ENCODE measurements around the gene C1orf174. TPM values are rescaled to one million over a fixed set of nuclear protein-coding genes. Genes with fewer than 3 reads are reported as not detected.
A peak's percentile ranks its signal among the peaks of the same experiment; 100 is the strongest.
"Not testable (repeated sequence)": the region's sequence is repeated elsewhere in the genome, so short reads cannot be mapped to it uniquely, and the experiment has no call there.

C1orf174 gene
- total RNA-seq, 2 experiments from 2014 or later: 24.1 to 25.5 TPM

GRCh38 chr1:3922201-3922725 lies 22.2 kb upstream of the C1orf174 start:
- CTCF ChIA-PET: no interaction called here
- no peak overlapping the region for H3K4me3 Mint-ChIP-seq
- H3K9me3 Mint-ChIP-seq: no peaks in the 10 kb centered on the region
- no peaks in the 10 kb centered on the region for H3K27me3 Mint-ChIP-seq
- peak; percentile 29 for DNase-seq
- POLR2A ChIA-PET: no interaction called here
- H3K36me3 Mint-ChIP-seq (ENCODE audit: low read depth): no peaks in the 10 kb centered on the region
- H3K27ac Mint-ChIP-seq: peak overlapping the region; percentile 40
- peaks cover 15% of the 10 kb centered on the region for H3K4me1 Mint-ChIP-seq

- Mint-ChIP-seq H3K27me3 (no peaks in the 10 kb centered on the region), H3K36me3 (ENCODE audit: low read depth) (no peaks in the 10 kb centered on the region), H3K27ac (no peak overlapping the region), H3K4me3 (peak overlapping the region; percentile 28), H3K4me1 (peaks cover 15% of the 10 kb centered on the region), H3K9me3 (no peaks in the 10 kb centered on the region)
- POLR2A ChIA-PET: no interaction called here
- CTCF ChIA-PET: no interaction called here
- DNase-seq: no peak
Measured at GRCh38 chr1:3921765-3922164, 21.7 kb upstream of the C1orf174 start.

- Mint-ChIP-seq H3K9me3 (no peaks in the 10 kb centered on the region), H3K36me3 (ENCODE audit: low read depth) (no peaks in the 10 kb centered on the region), H3K4me3 (no peak overlapping the region), H3K27ac (no peak overlapping the region), H3K4me1 (peaks cover 15% of the 10 kb centered on the region), H3K27me3 (no peaks in the 10 kb centered on the region)
- no peak for DNase-seq
- CTCF ChIA-PET: no interaction called here
- POLR2A ChIA-PET: no interaction called here
Measured at GRCh38 chr1:3919706-3920105, 19.6 kb upstream of the C1orf174 start.

- ChIA-PET POLR2A (no interaction called here), CTCF (no interaction called here)
Measured at GRCh38 chr1:3918966-3919611, 19.0 kb upstream of the C1orf174 start.

GRCh38 chr1:3918359-3918758 lies 18.3 kb upstream of the C1orf174 start:
- H3K27ac Mint-ChIP-seq; H3K9me3 Mint-ChIP-seq; DNase-seq; POLR2A ChIA-PET; H3K27me3 Mint-ChIP-seq; CTCF ChIA-PET; H3K36me3 Mint-ChIP-seq (ENCODE audit: low read depth); H3K4me3 Mint-ChIP-seq: not testable (repeated sequence)
- H3K4me1 Mint-ChIP-seq: peaks cover 14% of the 10 kb centered on the region

More at GRCh38 chr1:3918966-3919611, 19.0 kb upstream of the C1orf174 start:
- Mint-ChIP-seq H3K4me1 (peaks cover 15% of the 10 kb centered on the region), H3K27me3 (no peaks in the 10 kb centered on the region), H3K36me3 (ENCODE audit: low read depth) (no peaks in the 10 kb centered on the region), H3K27ac (no peak overlapping the region), H3K9me3 (no peaks in the 10 kb centered on the region), H3K4me3 (no peak overlapping the region)
- no peak for DNase-seq

- DNase-seq: no peak
- peaks cover 10% of the 10 kb centered on the region for H3K4me1 Mint-ChIP-seq
- H3K27ac Mint-ChIP-seq: no peak overlapping the region
- H3K4me3 Mint-ChIP-seq: no peak overlapping the region
- ChIA-PET CTCF (no interaction called here), POLR2A (no interaction called here)
- no peaks in the 10 kb centered on the region for H3K36me3 Mint-ChIP-seq (ENCODE audit: low read depth)
- no peaks in the 10 kb centered on the region for H3K27me3 Mint-ChIP-seq
- no peaks in the 10 kb centered on the region for H3K9me3 Mint-ChIP-seq
Measured at GRCh38 chr1:3917761-3918160, 17.7 kb upstream of the C1orf174 start.

- H3K27me3 Mint-ChIP-seq: no peaks in the 10 kb centered on the region
- H3K4me1 Mint-ChIP-seq: no peaks in the 10 kb centered on the region
- DNase-seq: no peak
- H3K9me3 Mint-ChIP-seq: no peaks in the 10 kb centered on the region
- POLR2A ChIA-PET: no interaction called here
- H3K27ac Mint-ChIP-seq: no peak overlapping the region
- no peaks in the 10 kb centered on the region for H3K36me3 Mint-ChIP-seq (ENCODE audit: low read depth)
- H3K4me3 Mint-ChIP-seq: no peak overlapping the region
- CTCF ChIA-PET: no interaction called here
Measured at GRCh38 chr1:3915551-3916121, 15.6 kb upstream of the C1orf174 start.

GRCh38 chr1:3914911-3915310 lies 14.8 kb upstream of the C1orf174 start:
- ChIA-PET POLR2A (no interaction called here), CTCF (no interaction called here)
- Mint-ChIP-seq H3K36me3 (ENCODE audit: low read depth) (no peaks in the 10 kb centered on the region), H3K4me3 (no peak overlapping the region), H3K27ac (no peak overlapping the region), H3K27me3 (no peaks in the 10 kb centered on the region), H3K9me3 (no peaks in the 10 kb centered on the region), H3K4me1 (no peaks in the 10 kb centered on the region)
- DNase-seq: no peak

- DNase-seq: no peak
- H3K9me3 Mint-ChIP-seq: no peaks in the 10 kb centered on the region
- CTCF ChIA-PET: no interaction called here
- no peak overlapping the region for H3K27ac Mint-ChIP-seq
- POLR2A ChIA-PET: no interaction called here
- H3K4me3 Mint-ChIP-seq: no peak overlapping the region
- H3K36me3 Mint-ChIP-seq (ENCODE audit: low read depth): no peaks in the 10 kb centered on the region
- no peaks in the 10 kb centered on the region for H3K4me1 Mint-ChIP-seq
- H3K27me3 Mint-ChIP-seq: no peaks in the 10 kb centered on the region
Measured at GRCh38 chr1:3914331-3914851, 14.3 kb upstream of the C1orf174 start.

GRCh38 chr1:3912809-3913685 lies 13.0 kb upstream of the C1orf174 start:
- no peak overlapping the region for H3K27ac Mint-ChIP-seq
- H3K9me3 Mint-ChIP-seq: no peaks in the 10 kb centered on the region
- no peaks in the 10 kb centered on the region for H3K27me3 Mint-ChIP-seq
- ChIA-PET CTCF (interaction anchor here (0.7 to 2.0 kb wide), 2 partner anchors 10 to 14 kb away, joined by 3 to 5 read pairs; no protein-coding TSS in a partner anchor), POLR2A (no interaction called here)
- H3K4me1 Mint-ChIP-seq: no peaks in the 10 kb centered on the region
- H3K36me3 Mint-ChIP-seq (ENCODE audit: low read depth): no peaks in the 10 kb centered on the region
- no peak overlapping the region for H3K4me3 Mint-ChIP-seq
- DNase-seq: no peak

GRCh38 chr1:3911981-3912808 lies 12.1 kb upstream of the C1orf174 start:
- H3K36me3 Mint-ChIP-seq (ENCODE audit: low read depth): no peaks in the 10 kb centered on the region
- H3K9me3 Mint-ChIP-seq: no peaks in the 10 kb centered on the region
- no peak for DNase-seq
- CTCF ChIA-PET: interaction anchor here (2.0 kb wide), 1 partner anchor 10 kb away, joined by 5 read pairs; no protein-coding TSS in a partner anchor
- peaks cover 2% of the 10 kb centered on the region for H3K4me1 Mint-ChIP-seq
- POLR2A ChIA-PET: no interaction called here
- H3K27me3 Mint-ChIP-seq: no peaks in the 10 kb centered on the region
- no peak overlapping the region for H3K4me3 Mint-ChIP-seq
- H3K27ac Mint-ChIP-seq: no peak overlapping the region

- no peak overlapping the region for H3K27ac Mint-ChIP-seq
- peaks cover 10% of the 10 kb centered on the region for H3K4me1 Mint-ChIP-seq
- peak; percentile 74 for DNase-seq
- no peaks in the 10 kb centered on the region for H3K36me3 Mint-ChIP-seq (ENCODE audit: low read depth)
- no peaks in the 10 kb centered on the region for H3K9me3 Mint-ChIP-seq
- H3K27me3 Mint-ChIP-seq: no peaks in the 10 kb centered on the region
- ChIA-PET POLR2A (no interaction called here), CTCF (interaction anchor here (2.0 kb wide), 1 partner anchor 8 kb away, joined by 5 read pairs; no protein-coding TSS in a partner anchor)
- H3K4me3 Mint-ChIP-seq: no peak overlapping the region
Measured at GRCh38 chr1:3910857-3911845, 11.1 kb upstream of the C1orf174 start.

All from activated CD4-positive, alpha-beta memory T cell treated with anti-CD3 and anti-CD28 coated beads, Interleukin-2, amount 10 ng/mL, durations not matched to agents 7 days and 5 days (primary cell).